Ishikawa (cell line): ENCODE results near the gene SSR2.

Experiments
- CEBPB ChIP-seq: IDR thresholded peaks from 2 replicates; pipeline ENCODE4 v1.6.1; 2012
- CREB1 ChIP-seq: IDR thresholded peaks from 2 replicates; pipeline ENCODE4 v1.6.1; 2012; ENCODE audit warnings: low read depth
- EGR1 ChIP-seq: IDR thresholded peaks from 2 replicates; pipeline ENCODE4 v1.6.1; 2012
- EP300 ChIP-seq: IDR thresholded peaks from 2 replicates; pipeline ENCODE4 v1.6.1; 2012; ENCODE audit warnings: borderline replicate concordance
- FOXM1 ChIP-seq: IDR thresholded peaks from 2 replicates; pipeline ENCODE4 v1.6.1; 2012; ENCODE audit warnings: low read depth, borderline replicate concordance
- MAX ChIP-seq: IDR thresholded peaks from 2 replicates; pipeline ENCODE4 v1.6.1; 2012
- NFIC ChIP-seq: IDR thresholded peaks from 2 replicates; pipeline ENCODE4 v1.6.1; 2012
- RAD21 ChIP-seq: IDR thresholded peaks from 2 replicates; pipeline ENCODE4 v1.6.1; 2012; ENCODE audit warnings: low read depth
- REST ChIP-seq: IDR thresholded peaks from 2 replicates; pipeline ENCODE4 v1.6.1; 2012; ENCODE audit warnings: low read depth, mild to moderate bottlenecking
- TAF1 ChIP-seq: IDR thresholded peaks from 2 replicates; pipeline ENCODE4 v1.6.1; 2012; ENCODE audit warnings: low read depth, mild to moderate bottlenecking
- TCF12 ChIP-seq: IDR thresholded peaks from 2 replicates; pipeline ENCODE4 v1.6.1; 2012; ENCODE audit warnings: low read depth
- TEAD4 ChIP-seq: IDR thresholded peaks from 2 replicates; pipeline ENCODE4 v1.6.1; 2012
- USF1 ChIP-seq: IDR thresholded peaks from 2 replicates; pipeline ENCODE4 v1.6.1; 2012
- YY1 ChIP-seq: IDR thresholded peaks from 2 replicates; pipeline ENCODE4 v1.6.1; 2012; ENCODE audit warnings: low read depth
- ZBTB7A ChIP-seq: IDR thresholded peaks from 2 replicates; pipeline ENCODE4 v1.6.1; 2012; ENCODE audit warnings: low read depth

SSR2 gene

GRCh38 chr1:155968051-155968400, 52.7 kb downstream of the SSR2 start:
- TF ChIP-seq FOXM1 (no peak), CEBPB (no peak)

- no peak for TF ChIP-seq TAF1
Measured at GRCh38 chr1:155967341-155968050, 53.3 kb downstream of the SSR2 start.

GRCh38 chr1:155966750-155967149, 54.0 kb downstream of the SSR2 start:
- TF ChIP-seq USF1 (no peak), TCF12 (no peak), ZBTB7A (no peak)

GRCh38 chr1:155966135-155966534, 54.6 kb downstream of the SSR2 start:
- TF ChIP-seq TAF1, result no peak
- 0 out of 2 replicates have a peak, but pooled peaks have one; percentile 13 for TF ChIP-seq RAD21

GRCh38 chr1:155964193-155964592, 56.6 kb downstream of the SSR2 start:
- TF ChIP-seq REST, result no peak
- no peak for TF ChIP-seq EGR1
- no peak for TF ChIP-seq NFIC
- TF ChIP-seq RAD21, result no peak
- no peak for TF ChIP-seq MAX
- TF ChIP-seq EP300, result no peak
- no peak for TF ChIP-seq TCF12
- no peak for TF ChIP-seq TEAD4
- no peak for TF ChIP-seq YY1
- no peak for TF ChIP-seq FOXM1
- TF ChIP-seq CREB1, result no peak

GRCh38 chr1:155962599-155963211, 58.0 kb downstream of the SSR2 start:
- TF ChIP-seq ZBTB7A (no peak), MAX (no peak), REST (no peak), TEAD4 (peak; percentile 45; the same call in 1 of the 2 replicates), NFIC (peak; percentile 93), EGR1 (no peak), FOXM1 (no peak), CEBPB (no peak), EP300 (peak; percentile 12; the same call in 1 of the 2 replicates), CREB1 (no peak), TCF12 (peak; percentile 53; the same call in 1 of the 2 replicates), YY1 (no peak), USF1 (no peak)

GRCh38 chr1:155961937-155962336, 58.8 kb downstream of the SSR2 start:
- peak; percentile 25; the same call in 1 of the 2 replicates for TF ChIP-seq USF1
- 0 out of 2 replicates have a peak, but pooled peaks have one; percentile 40 for TF ChIP-seq FOXM1
- TF ChIP-seq RAD21, result peak; percentile 56; the same call in 1 of the 2 replicates
- no peak for TF ChIP-seq REST
- peak; percentile 80; the same call in 1 of the 2 replicates for TF ChIP-seq EP300
- no peak for TF ChIP-seq ZBTB7A
- TF ChIP-seq TCF12, result peak; percentile 82
- TF ChIP-seq CEBPB, result no peak; the same call in 1 of the 2 replicates
- TF ChIP-seq YY1, result peak; percentile 46; the same call in 1 of the 2 replicates
- TF ChIP-seq NFIC, result peak; percentile 78
- TF ChIP-seq TAF1, result no peak
- TF ChIP-seq TEAD4, result peak; percentile 68; the same call in 1 of the 2 replicates
- no peak for TF ChIP-seq EGR1
- TF ChIP-seq MAX, result no peak; the same call in none of the 2 replicates
- TF ChIP-seq CREB1, result no peak
